HG03432 (cell line): ENCODE measurements around the gene KHDC1.
"Not testable (repeated sequence)": the region's sequence is repeated elsewhere in the genome, so short reads cannot be mapped to it uniquely, and the experiment has no call there.

Experiments
- ATAC-seq: cut with Tn5 transposase; IDR thresholded peaks from one replicate; pipeline ENCODE4 v1.9.1; 2021; ENCODE audit warnings: mild to moderate bottlenecking, moderate library complexity; ENCODE audit not compliant: unreplicated experiment

The KHDC1 gene

GRCh38 chr6:73262671-73263569, at the start of gene KHDC1:
Gene KHDC1, minus strand, starts transcription at chr6:73263196. Its CDS starts 20,679 bp downstream, at chr6:73242517.
- peak; percentile 97 for ATAC-seq

- peak; percentile 1 for ATAC-seq
Measured at GRCh38 chr6:73310503-73310845, 47.5 kb upstream of the KHDC1 start.

GRCh38 chr6:73309785-73310502, 46.9 kb upstream of the KHDC1 start:
- ATAC-seq, result peak; percentile 99

DNA sequence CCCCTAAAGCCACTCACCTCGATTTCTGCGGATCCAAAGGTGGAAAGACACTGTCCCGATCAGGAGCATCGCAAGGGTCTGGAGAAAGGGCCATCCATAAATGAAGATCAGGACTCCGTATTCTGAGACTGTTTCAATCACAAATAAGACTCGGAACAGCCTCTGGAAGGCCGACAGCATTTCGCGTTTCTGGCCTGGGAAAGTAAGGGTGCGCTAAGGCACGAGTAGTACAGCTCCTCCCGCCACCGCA, 46.5 kb upstream of the KHDC1 start:
- ATAC-seq, result no peak

GRCh38 chr6:73308712-73309534, 45.9 kb upstream of the KHDC1 start:
- no peak for ATAC-seq

GRCh38 chr6:73303773-73304172, 40.8 kb upstream of the KHDC1 start:
- peak; percentile 59 for ATAC-seq

DNA sequence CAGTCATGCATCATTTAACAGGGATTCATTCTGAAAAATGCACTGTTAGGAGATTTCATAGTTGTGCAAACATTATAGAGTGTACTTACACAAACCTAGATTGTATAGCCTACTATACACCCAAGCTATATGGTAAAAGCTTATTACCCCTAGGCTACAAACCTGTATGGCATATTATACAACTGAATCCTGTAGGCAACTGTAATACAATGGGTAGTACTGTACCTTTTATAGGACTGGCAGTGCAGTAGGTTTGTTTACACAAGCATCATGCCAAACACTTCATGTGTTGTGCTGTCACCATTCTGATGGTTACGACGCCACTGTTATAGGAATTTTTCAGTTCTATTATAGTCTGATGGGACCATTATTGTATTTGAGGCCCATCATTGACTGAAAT, 39.3 kb upstream of the KHDC1 start:
- no peak for ATAC-seq

DNA sequence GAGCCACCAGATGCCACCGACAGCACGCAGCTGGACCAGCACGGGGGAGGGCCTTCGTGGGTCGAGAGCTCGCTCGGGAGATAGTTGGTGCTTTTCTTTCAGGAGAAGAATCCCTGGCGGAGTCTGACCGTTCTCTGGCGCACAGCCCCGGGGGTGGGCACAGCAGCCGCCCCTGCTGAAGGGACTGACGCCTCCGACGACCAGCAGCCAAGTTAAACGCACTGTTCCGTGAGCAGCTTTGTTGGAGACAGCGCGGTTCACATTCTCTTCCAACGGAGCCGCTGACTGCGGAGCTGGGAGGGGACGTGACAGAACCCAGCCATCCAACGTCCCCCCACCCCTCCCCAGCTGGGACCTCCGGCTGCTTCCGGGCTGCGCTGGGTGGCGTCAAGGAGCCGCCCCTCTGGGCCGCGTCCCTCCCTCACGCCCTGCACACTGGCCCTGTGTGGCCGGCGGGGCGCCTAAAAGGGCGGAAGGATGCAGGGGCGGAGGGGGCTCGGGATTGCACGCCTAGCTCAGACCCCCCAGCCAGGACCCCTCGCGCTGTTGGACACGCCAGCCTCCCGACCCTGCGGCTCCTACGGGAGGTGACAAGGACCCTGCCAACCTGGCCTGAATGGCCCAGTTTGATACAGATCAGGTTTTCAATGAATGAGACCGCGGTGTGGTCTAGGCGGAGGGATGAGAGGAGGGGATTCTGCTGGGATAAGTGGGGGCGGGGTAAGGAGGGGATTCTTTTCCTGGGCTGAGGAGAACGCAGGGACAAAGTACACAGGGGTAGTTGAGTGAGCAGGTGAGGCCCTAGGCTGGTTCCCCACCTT, 36.4 kb upstream of the KHDC1 start:
- no peak for ATAC-seq

DNA sequence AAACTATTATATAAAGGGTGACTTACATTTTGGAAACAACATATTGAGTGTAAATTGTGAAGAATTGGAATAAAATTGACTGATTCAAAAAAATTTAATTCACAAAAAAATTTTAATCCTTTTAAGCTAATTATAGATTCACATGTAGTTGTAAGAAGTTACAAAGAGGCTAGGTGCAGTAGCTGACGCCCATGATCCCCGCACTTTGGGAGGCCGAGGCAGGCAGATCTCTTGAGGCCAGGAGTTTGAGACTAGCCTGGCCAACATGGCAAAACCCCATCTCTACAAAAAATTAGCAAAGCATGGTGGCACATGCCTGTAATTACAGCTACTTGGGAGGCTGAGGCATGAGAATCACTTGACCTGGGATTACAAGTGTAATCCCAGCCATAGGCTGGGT, 30.3 kb upstream of the KHDC1 start:
- ATAC-seq, result no peak

DNA sequence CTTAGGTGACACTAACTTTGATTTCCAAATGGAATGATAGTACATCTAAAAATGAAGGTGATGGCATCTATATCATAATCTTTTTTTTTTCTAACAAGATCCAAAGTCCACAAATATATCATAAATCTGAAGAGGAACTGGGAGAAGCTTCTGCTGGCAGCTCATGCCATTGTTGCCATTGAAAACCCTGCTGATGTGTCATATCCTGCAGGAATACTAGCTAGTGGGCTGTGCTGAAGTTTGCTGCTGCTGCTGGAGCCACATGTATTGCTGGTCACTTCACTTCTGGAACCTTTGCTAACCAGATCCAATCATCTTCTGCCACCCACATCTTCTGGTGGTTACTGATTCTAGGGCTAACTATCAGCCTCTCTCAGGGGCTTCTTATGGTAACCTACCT, 27.4 kb upstream of the KHDC1 start:
- no peak for ATAC-seq

GRCh38 chr6:73286752-73287151, 23.8 kb upstream of the KHDC1 start:
- ATAC-seq, result no peak

DNA sequence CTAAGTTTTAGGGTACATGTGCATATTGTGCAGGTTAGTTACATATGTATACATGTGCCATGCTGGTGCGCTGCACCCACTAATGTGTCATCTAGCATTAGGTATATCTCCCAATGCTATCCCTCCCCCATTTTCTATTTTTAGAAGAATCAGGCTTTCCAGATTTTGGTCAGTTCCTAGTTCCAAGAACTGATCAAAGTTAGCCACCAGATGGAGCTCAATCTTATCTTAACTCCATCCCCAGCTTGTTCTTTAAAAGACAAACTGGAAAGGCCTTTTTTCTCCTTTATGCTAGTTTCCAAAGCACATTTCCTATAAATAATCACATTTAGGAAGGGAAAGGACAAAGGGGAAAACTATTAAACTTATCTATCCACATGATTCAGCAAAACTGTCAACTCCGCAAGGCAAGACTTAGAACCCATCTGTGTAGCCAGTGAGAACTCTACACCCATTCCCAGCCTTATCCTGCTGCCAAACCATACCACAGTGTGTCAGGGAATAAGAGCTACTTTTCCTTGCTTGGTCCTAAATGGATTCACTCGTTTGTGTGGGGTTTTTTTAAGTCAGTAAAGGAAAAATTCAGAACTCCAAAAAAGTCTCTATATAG, 22.8 kb upstream of the KHDC1 start:
- ATAC-seq, result no peak

GRCh38 chr6:73282871-73283270, 19.9 kb upstream of the KHDC1 start:
- ATAC-seq, result no peak

DNA sequence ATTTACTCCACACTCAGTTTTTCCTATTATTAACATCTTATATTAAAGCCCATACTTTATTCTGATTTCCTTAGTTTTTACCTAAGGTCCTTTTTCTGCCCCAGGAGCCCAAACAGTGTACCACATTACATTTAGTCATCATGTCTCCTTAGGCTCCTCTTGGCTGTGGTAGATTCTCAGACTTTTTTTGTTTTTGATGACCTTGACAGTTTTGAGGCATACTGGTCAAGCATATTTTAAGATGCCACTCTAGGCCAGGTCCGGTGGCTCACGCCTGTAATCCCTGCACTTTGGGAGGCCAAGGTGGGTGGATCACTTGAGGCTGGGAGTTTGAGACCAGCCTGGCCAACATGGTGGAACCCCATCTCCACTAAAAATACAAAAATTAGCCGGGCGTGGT, 18.7 kb upstream of the KHDC1 start:
- not testable (repeated sequence) for ATAC-seq

DNA sequence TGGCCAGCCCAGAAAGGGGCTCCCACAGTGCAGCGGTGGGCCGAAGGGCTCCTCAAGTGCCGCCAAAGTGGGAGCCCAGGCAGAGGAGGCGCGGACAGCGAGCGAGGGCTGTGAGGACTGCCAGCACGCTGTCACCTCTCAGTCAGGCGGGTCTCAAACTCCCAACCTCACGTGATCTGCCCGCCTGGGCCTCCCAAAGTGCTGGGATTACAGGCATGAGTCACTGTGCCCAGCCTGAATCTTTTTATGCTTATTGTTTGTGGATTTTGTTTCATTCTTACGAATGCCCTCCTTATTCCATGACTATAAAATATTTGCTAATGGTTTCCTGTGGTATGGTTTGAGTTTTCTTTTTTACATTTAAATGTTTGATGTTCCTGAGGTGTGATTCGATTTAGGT, 6.3 kb upstream of the KHDC1 start:
- ATAC-seq, result not testable (repeated sequence)

DNA sequence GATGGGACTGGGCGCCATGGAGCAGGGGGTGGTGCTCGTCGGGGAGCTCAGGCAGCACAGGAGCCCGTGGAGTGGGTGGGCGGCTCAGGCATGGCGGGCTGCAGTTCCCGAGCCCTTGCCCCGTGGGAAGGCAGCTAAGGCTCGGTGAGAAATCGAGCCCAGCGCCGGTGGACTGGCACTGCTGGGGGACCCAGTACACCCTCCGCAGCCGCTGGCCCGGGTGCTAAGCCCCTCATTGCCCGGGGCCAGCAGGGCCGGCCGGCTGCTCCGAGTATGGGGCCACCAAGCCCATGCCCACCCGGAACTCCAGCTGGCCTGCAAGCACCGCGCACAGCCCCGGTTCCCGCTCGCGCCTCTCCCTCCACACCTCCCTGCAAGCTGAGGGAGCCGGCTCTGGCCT, 5.9 kb upstream of the KHDC1 start:
- not testable (repeated sequence) for ATAC-seq

GRCh38 chr6:73264446-73264845, 1.4 kb upstream of the KHDC1 start:
- no peak for ATAC-seq

DNA sequence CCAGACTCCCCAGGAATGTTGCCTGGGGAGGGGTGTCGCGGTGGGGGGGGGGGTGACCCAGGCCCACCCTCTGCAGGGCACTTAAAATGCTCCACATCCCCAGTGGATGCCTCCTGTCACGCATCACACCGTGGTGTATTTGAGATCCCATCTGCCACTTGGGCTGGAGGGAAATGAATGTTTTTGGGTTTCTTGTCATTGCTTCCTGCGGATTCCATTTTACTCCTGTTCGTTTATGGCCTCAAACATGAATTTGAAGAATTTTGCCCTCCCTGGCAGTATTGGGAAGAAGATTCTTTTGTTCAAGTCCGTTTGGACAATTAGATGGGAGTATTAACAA, 544 bp upstream of the KHDC1 start:
- peak; percentile 12 for ATAC-seq

DNA sequence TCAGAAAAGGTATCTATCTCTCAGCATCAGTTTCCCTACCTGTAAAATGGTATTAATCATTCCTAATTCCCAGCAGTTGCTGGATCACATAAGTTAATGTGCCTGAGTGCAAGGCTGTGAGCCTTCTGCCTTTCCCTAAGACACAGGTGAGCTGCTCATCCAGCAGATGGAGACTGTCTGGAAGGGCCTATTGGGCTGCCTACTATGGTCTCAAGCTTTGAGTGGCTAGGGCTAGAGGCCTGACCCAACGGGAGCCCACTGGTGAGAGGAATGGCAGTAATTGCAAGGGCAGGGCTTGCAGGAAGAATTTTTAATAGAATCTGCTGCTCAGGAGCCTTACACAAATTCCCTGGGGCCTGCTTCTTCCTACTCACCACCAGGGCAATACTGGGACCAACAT, 4.3 kb downstream of the KHDC1 start:
- ATAC-seq, result no peak

DNA sequence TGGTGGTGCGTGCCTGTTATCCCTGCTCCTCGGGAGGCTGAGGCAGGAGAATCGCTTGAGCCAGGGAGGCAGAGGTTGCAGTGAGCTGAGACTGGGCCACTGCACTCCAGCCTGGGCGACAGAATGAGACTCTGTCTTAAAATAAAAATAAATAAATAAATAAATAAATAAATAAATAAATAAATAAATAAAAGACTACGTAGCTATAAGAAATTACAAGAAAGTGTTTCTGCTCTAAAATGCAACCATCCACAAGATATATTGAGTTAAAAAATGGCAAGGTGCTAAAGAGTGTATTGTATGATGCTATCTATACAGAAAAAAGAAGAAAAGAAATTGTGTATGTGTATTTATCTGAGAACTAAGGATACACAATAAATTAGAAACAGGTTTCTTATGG, 8.7 kb downstream of the KHDC1 start:
- ATAC-seq, result not testable (repeated sequence)

DNA sequence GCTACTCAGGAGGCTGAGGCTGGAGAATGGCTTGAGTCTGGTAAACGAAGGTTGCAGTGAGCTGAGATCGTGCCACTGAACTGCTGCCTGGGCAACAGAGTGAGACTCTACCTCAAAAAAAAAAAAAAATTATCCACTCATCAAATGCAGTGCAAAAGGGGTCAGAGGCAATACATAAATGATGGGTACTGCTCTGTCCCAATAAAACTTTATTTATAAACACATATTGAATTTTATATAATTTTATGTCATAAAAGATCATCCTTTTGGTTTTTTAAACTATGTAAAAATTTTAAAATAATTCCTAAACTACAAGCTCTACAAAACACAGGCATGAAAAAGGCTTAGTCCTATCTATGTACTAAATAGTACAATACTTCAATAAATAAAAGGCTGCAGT, 10.3 kb downstream of the KHDC1 start:
- ATAC-seq, result no peak
